ENCODE data around the gene ST6GALNAC6.

ST6GALNAC6 gene

GRCh38 chr9:127899128-127899943 lies at the start of gene ST6GALNAC6:
Gene ST6GALNAC6, minus strand, starts transcription at chr9:127899603. Its CDS starts 1,622 bp downstream, at chr9:127897981.
- peaks cover 6% of the 10 kb centered on the region for H3K9me3 Mint-ChIP-seq (ENCODE audit: low read depth)
- peak within 1 kb of the TSS; percentile 88 for H3K27ac Mint-ChIP-seq
- H3K4me3 Mint-ChIP-seq = peak within 1 kb of the TSS; percentile 89
- peaks cover 40% of the 10 kb centered on the region for H3K4me1 Mint-ChIP-seq (ENCODE audit: low read depth)
- H3K36me3 Mint-ChIP-seq = peaks cover 15% of the 10 kb centered on the region
- H3K27me3 Mint-ChIP-seq = no peaks in the 10 kb centered on the region

GRCh38 chr9:127947841-127948710 lies 48.7 kb upstream of the ST6GALNAC6 start:
- Mint-ChIP-seq H3K27ac (peak overlapping the region; percentile 88), H3K4me3 (no peak overlapping the region), H3K4me1 (ENCODE audit: low read depth) (peaks cover 71% of the 10 kb centered on the region), H3K36me3 (peaks cover 1% of the 10 kb centered on the region), H3K9me3 (ENCODE audit: low read depth) (no peaks in the 10 kb centered on the region), H3K27me3 (no peaks in the 10 kb centered on the region)

GRCh38 chr9:127946728-127947127 lies 47.3 kb upstream of the ST6GALNAC6 start:
- Mint-ChIP-seq H3K36me3 (no peaks in the 10 kb centered on the region), H3K27me3 (no peaks in the 10 kb centered on the region), H3K9me3 (ENCODE audit: low read depth) (no peaks in the 10 kb centered on the region), H3K4me1 (ENCODE audit: low read depth) (peaks cover 62% of the 10 kb centered on the region), H3K4me3 (no peak overlapping the region), H3K27ac (peak overlapping the region; percentile 88)

- Mint-ChIP-seq H3K4me1 (ENCODE audit: low read depth) (peaks cover 58% of the 10 kb centered on the region), H3K27me3 (no peaks in the 10 kb centered on the region), H3K4me3 (no peak overlapping the region), H3K36me3 (no peaks in the 10 kb centered on the region), H3K9me3 (ENCODE audit: low read depth) (no peaks in the 10 kb centered on the region), H3K27ac (peak overlapping the region; percentile 54)
Measured at GRCh38 chr9:127945942-127946341, 46.5 kb upstream of the ST6GALNAC6 start.

GRCh38 chr9:127945338-127945737 lies 45.9 kb upstream of the ST6GALNAC6 start:
- Mint-ChIP-seq H3K36me3 (no peaks in the 10 kb centered on the region), H3K4me3 (no peak overlapping the region), H3K9me3 (ENCODE audit: low read depth) (no peaks in the 10 kb centered on the region), H3K27me3 (no peaks in the 10 kb centered on the region), H3K4me1 (ENCODE audit: low read depth) (peaks cover 55% of the 10 kb centered on the region), H3K27ac (peak overlapping the region; percentile 78)

- H3K27me3 Mint-ChIP-seq = no peaks in the 10 kb centered on the region
- peak overlapping the region; percentile 78 for H3K27ac Mint-ChIP-seq
- peak overlapping the region; percentile 7 for H3K4me3 Mint-ChIP-seq
- no peaks in the 10 kb centered on the region for H3K9me3 Mint-ChIP-seq (ENCODE audit: low read depth)
- peaks cover 49% of the 10 kb centered on the region for H3K4me1 Mint-ChIP-seq (ENCODE audit: low read depth)
- H3K36me3 Mint-ChIP-seq = no peaks in the 10 kb centered on the region
Measured at GRCh38 chr9:127944586-127945218, 45.3 kb upstream of the ST6GALNAC6 start.

- Mint-ChIP-seq H3K36me3 (no peaks in the 10 kb centered on the region), H3K9me3 (ENCODE audit: low read depth) (no peaks in the 10 kb centered on the region), H3K4me1 (ENCODE audit: low read depth) (peaks cover 45% of the 10 kb centered on the region), H3K27ac (peak overlapping the region; percentile 87), H3K4me3 (no peak overlapping the region), H3K27me3 (no peaks in the 10 kb centered on the region)
Measured at GRCh38 chr9:127943731-127944144, 44.3 kb upstream of the ST6GALNAC6 start.

GRCh38 chr9:127943011-127943662 lies 43.7 kb upstream of the ST6GALNAC6 start:
- H3K36me3 Mint-ChIP-seq = no peaks in the 10 kb centered on the region
- H3K4me3 Mint-ChIP-seq = no peak overlapping the region
- peaks cover 44% of the 10 kb centered on the region for H3K4me1 Mint-ChIP-seq (ENCODE audit: low read depth)
- no peaks in the 10 kb centered on the region for H3K27me3 Mint-ChIP-seq
- peak overlapping the region; percentile 92 for H3K27ac Mint-ChIP-seq
- H3K9me3 Mint-ChIP-seq (ENCODE audit: low read depth) = no peaks in the 10 kb centered on the region

- Mint-ChIP-seq H3K27me3 (no peaks in the 10 kb centered on the region), H3K4me3 (no peak overlapping the region), H3K36me3 (no peaks in the 10 kb centered on the region), H3K9me3 (ENCODE audit: low read depth) (no peaks in the 10 kb centered on the region), H3K4me1 (ENCODE audit: low read depth) (peaks cover 41% of the 10 kb centered on the region), H3K27ac (peak overlapping the region; percentile 92)
Measured at GRCh38 chr9:127942216-127943010, 43.0 kb upstream of the ST6GALNAC6 start.

GRCh38 chr9:127941961-127942215 lies 42.5 kb upstream of the ST6GALNAC6 start:
- no peak overlapping the region for H3K27ac Mint-ChIP-seq
- H3K9me3 Mint-ChIP-seq (ENCODE audit: low read depth) = no peaks in the 10 kb centered on the region
- H3K4me1 Mint-ChIP-seq (ENCODE audit: low read depth) = peaks cover 41% of the 10 kb centered on the region
- H3K27me3 Mint-ChIP-seq = no peaks in the 10 kb centered on the region
- H3K4me3 Mint-ChIP-seq = no peak overlapping the region
- H3K36me3 Mint-ChIP-seq = no peaks in the 10 kb centered on the region

- H3K4me3 Mint-ChIP-seq = no peak overlapping the region
Measured at GRCh38 chr9:127941062-127941960, 41.9 kb upstream of the ST6GALNAC6 start.

GRCh38 chr9:127940593-127940992 lies 41.2 kb upstream of the ST6GALNAC6 start:
- H3K36me3 Mint-ChIP-seq = peaks cover 7% of the 10 kb centered on the region
- H3K4me3 Mint-ChIP-seq = no peak overlapping the region
- H3K4me1 Mint-ChIP-seq (ENCODE audit: low read depth) = peaks cover 49% of the 10 kb centered on the region

More at GRCh38 chr9:127941062-127941960, 41.9 kb upstream of the ST6GALNAC6 start:
- H3K27ac Mint-ChIP-seq = peak overlapping the region; percentile 61
- peaks cover under 1% of the 10 kb centered on the region for H3K36me3 Mint-ChIP-seq
- no peaks in the 10 kb centered on the region for H3K9me3 Mint-ChIP-seq (ENCODE audit: low read depth)
- H3K27me3 Mint-ChIP-seq = no peaks in the 10 kb centered on the region
- H3K4me1 Mint-ChIP-seq (ENCODE audit: low read depth) = peaks cover 44% of the 10 kb centered on the region

GRCh38 chr9:127938298-127938690 lies 38.9 kb upstream of the ST6GALNAC6 start:
- Mint-ChIP-seq H3K4me1 (ENCODE audit: low read depth) (peaks cover 43% of the 10 kb centered on the region), H3K27me3 (no peaks in the 10 kb centered on the region), H3K27ac (no peak overlapping the region), H3K4me3 (no peak overlapping the region), H3K9me3 (ENCODE audit: low read depth) (no peaks in the 10 kb centered on the region), H3K36me3 (peaks cover 7% of the 10 kb centered on the region)

More at GRCh38 chr9:127940593-127940992, 41.2 kb upstream of the ST6GALNAC6 start:
- H3K27me3 Mint-ChIP-seq = no peaks in the 10 kb centered on the region
- peak overlapping the region; percentile 61 for H3K27ac Mint-ChIP-seq
- no peaks in the 10 kb centered on the region for H3K9me3 Mint-ChIP-seq (ENCODE audit: low read depth)

Data from activated naive CD8-positive, alpha-beta T cell (primary cell).